Left colon (tissue), 2 donors: ENCODE measurements around the gene MFNG. TPM values are rescaled to one million over a fixed set of nuclear protein-coding genes. Genes with fewer than 3 reads are reported as not detected.

Source experiments
- ATAC-seq: fragments of 200-7000 bp; cut with Tn5 transposase; one replicate; pipeline ENCODE4 v1.9.1; 2020; ENCODE audit warnings: mild to moderate bottlenecking, moderate library complexity
- DNase-seq, 2 donors: peaks; one replicate each; pipeline ENCODE4 v3.0.0-alpha.2; 2020
- intact Hi-C, 2 donors: fragments of 100-400 bp; cut with DNase I in 1 of 2; cut with micrococcal nuclease in 1 of 2; formaldehyde crosslinking; loops; one replicate each; pipeline versions ENCODE4 v1.11.2 to v1.14.0; 2022; cut with DNase I, micrococcal nuclease
- total RNA-seq, 2 donors: library from RNA; stranded (reverse); fragmentation: NEBNext Ultra II Directional; extraction: Animal tissue kit (Norgen Biotek cat#: 25700); gene quantifications; one replicate each; pipeline ENCODE4 v1.2.1, GENCODE V29; 2021
- donor health status: DM: no; HTN: no; CAD: no.
- donor health status: DM: yes; HTN: yes; CAD: no.

The MFNG gene
- total RNA-seq, 2 donors from 2014 or later = 10.4 to 11.2 TPM

- ATAC-seq (peak; percentile 13), DNase-seq (peak; percentile 61 to 71)
- intact Hi-C loops = no loop called here
These were observed 14.8 kb upstream of the MFNG start for GRCh38 chr22:37500745-37501609.

GRCh38 chr22:37499789-37500540, 13.8 kb upstream of the MFNG start:
- intact Hi-C loops = no loop called here
- no peak for DNase-seq
- no peak for ATAC-seq

GRCh38 chr22:37499027-37499707, 13.0 kb upstream of the MFNG start:
- no peak for ATAC-seq
- DNase-seq = no peak
- intact Hi-C loops = no loop called here

GRCh38 chr22:37498289-37498909, 12.2 kb upstream of the MFNG start:
- intact Hi-C loops = no loop called here
- ATAC-seq (peak; percentile 18), DNase-seq (peak; percentile 67 to 80)

GRCh38 chr22:37497062-37497599, 10.9 kb upstream of the MFNG start:
- intact Hi-C loops = no loop called here
- ATAC-seq (no peak), DNase-seq (no peak)

GRCh38 chr22:37496651-37497050, 10.5 kb upstream of the MFNG start:
- no peak for ATAC-seq
- intact Hi-C loops = no loop called here
- DNase-seq = no peak

- intact Hi-C loops = no loop called here
- DNase-seq = no peak
- ATAC-seq = no peak
These were observed 7.8 kb upstream of the MFNG start for GRCh38 chr22:37493979-37494378.

GRCh38 chr22:37492428-37493344, 6.5 kb upstream of the MFNG start:
- ATAC-seq (peak; percentile 40), DNase-seq (no peak)
- intact Hi-C loops = no loop called here

GRCh38 chr22:37491559-37492427, 5.6 kb upstream of the MFNG start:
- ATAC-seq (peak; percentile 50), DNase-seq (no peak)
- intact Hi-C loops = no loop called here

GRCh38 chr22:37491106-37491505, 4.9 kb upstream of the MFNG start:
- DNase-seq (no peak), ATAC-seq (no peak)
- intact Hi-C loops = no loop called here

GRCh38 chr22:37489983-37490382, 3.8 kb upstream of the MFNG start:
- DNase-seq (no peak), ATAC-seq (no peak)
- intact Hi-C loops = no loop called here

GRCh38 chr22:37488337-37489135, 2.4 kb upstream of the MFNG start:
- ATAC-seq (no peak), DNase-seq (no peak)
- intact Hi-C loops = no loop called here

GRCh38 chr22:37487571-37487970, 1.4 kb upstream of the MFNG start:
- DNase-seq (no peak), ATAC-seq (no peak)
- intact Hi-C loops = no loop called here

GRCh38 chr22:37487129-37487528, 945 bp upstream of the MFNG start:
- ATAC-seq (no peak), DNase-seq (no peak)
- intact Hi-C loops = no loop called here

GRCh38 chr22:37485395-37486223, 575 bp downstream of the MFNG start:
- intact Hi-C loops = no loop called here
- ATAC-seq (no peak), DNase-seq (no peak)
